Neutrophil (primary cell): ENCODE data around the gene PDCD6IP.

Experiments used
- H3K27ac ChIP-seq: fragments of 200-600 bp; sonication (generic); 2 replicates; pipeline ENCODE4 v1.5.1; 2016; ENCODE audit warnings: mild to moderate bottlenecking, moderate library complexity
- H3K27me3 ChIP-seq: fragments of 200-600 bp; sonication (generic); 2 replicates; pipeline ENCODE4 v1.6.0; 2016; ENCODE audit warnings: mild to moderate bottlenecking
- H3K36me3 ChIP-seq: fragments of 200-600 bp; sonication (generic); 2 replicates; pipeline ENCODE4 v1.5.1; 2017
- H3K4me1 ChIP-seq, 2 experiments: fragments of 200-600 bp in 1 of 2; sonication (generic) in 1 of 2; 1 replicate in 1 of 2; 2 replicates in 1 of 2; pipeline versions ENCODE4 v1.5.1 to v1.6.1; 2013 to 2016; ENCODE audit warnings: low read depth in 1 of 2, low read length in 1 of 2, mild to moderate bottlenecking in 1 of 2, moderate library complexity in 1 of 2; ENCODE audit not compliant: control insufficient read depth in 1 of 2, insufficient read depth in 1 of 2
- H3K4me3 ChIP-seq, 2 experiments: fragments of 200-600 bp in 1 of 2; sonication (generic) in 1 of 2; 1 replicate in 1 of 2; 2 replicates in 1 of 2; pipeline ENCODE4 v1.5.1; 2013 to 2016; ENCODE audit warnings: low read depth in 1 of 2, low read length in 1 of 2, mild to moderate bottlenecking in 1 of 2, moderate library complexity in 1 of 2
- H3K9me3 ChIP-seq: fragments of 200-600 bp; sonication (generic); 2 replicates; pipeline ENCODE4 v1.5.1; 2016
- TF ChIP-seq, protein P1 (sequence below): fragments of 200-600 bp; sonication (generic); IDR thresholded peaks from 2 replicates; pipeline ENCODE4 v1.5.1; 2016; ENCODE audit warnings: antibody characterized with exemption

The PDCD6IP gene

DNA sequence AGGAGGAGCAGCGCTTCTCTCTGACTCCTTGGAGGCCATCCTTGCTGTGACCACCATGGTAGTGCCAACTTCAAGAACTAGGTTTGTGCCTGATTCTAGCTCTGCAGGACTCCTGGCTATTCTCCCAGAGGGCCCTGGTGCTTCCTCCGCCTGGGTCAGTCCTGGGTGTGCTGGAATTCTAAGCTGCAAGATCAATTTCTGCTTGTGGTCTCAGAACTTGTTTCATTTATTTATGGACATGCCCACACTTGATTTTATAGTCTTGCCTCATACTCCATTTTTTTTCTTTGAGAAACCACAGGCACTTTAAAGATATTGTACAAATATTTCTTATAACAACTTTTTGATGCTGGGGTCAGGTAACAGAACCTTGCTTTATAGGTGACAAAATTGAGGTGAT, 87.6 kb downstream of the PDCD6IP start:
- no peaks in the 10 kb centered on the region for H3K27me3 ChIP-seq
- H3K4me1 ChIP-seq = peaks cover 0 to 4% of the 10 kb centered on the region in 2 experiments
- H3K27ac ChIP-seq = no peak overlapping the region
- H3K36me3 ChIP-seq = no peaks in the 10 kb centered on the region
- TF ChIP-seq, protein P1, sequence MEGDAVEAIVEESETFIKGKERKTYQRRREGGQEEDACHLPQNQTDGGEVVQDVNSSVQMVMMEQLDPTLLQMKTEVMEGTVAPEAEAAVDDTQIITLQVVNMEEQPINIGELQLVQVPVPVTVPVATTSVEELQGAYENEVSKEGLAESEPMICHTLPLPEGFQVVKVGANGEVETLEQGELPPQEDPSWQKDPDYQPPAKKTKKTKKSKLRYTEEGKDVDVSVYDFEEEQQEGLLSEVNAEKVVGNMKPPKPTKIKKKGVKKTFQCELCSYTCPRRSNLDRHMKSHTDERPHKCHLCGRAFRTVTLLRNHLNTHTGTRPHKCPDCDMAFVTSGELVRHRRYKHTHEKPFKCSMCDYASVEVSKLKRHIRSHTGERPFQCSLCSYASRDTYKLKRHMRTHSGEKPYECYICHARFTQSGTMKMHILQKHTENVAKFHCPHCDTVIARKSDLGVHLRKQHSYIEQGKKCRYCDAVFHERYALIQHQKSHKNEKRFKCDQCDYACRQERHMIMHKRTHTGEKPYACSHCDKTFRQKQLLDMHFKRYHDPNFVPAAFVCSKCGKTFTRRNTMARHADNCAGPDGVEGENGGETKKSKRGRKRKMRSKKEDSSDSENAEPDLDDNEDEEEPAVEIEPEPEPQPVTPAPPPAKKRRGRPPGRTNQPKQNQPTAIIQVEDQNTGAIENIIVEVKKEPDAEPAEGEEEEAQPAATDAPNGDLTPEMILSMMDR = no peak
- H3K4me3 ChIP-seq = no peak overlapping the region
- H3K9me3 ChIP-seq = no peaks in the 10 kb centered on the region

DNA sequence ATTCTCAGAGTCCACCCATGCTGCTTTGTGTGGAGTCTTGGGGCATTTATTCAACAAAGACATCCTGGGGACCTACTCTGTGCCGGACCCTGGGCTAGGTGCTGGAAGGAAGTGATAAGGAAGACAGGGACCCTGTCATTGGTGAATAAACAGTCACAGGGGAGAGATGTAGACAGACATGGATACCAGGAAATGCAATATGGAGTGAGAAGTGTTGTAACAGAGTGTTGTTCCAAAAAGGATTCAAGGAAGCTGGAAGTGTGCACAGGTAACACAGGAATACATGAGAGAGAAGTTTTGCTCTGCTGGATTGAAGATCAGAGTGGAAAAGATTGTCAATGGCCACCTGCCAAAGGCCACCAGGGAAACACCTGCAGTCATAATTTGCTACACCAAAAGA, 89.0 kb downstream of the PDCD6IP start:
- Histone ChIP-seq H3K4me1 (peaks cover 0 to 4% of the 10 kb centered on the region in 2 experiments), H3K27me3 (no peaks in the 10 kb centered on the region), H3K9me3 (no peaks in the 10 kb centered on the region), H3K36me3 (no peaks in the 10 kb centered on the region), H3K27ac (no peak overlapping the region), H3K4me3 (no peak overlapping the region)
- TF ChIP-seq, protein P1 = no peak

GRCh38 chr3:33889394-33890039, 91.1 kb downstream of the PDCD6IP start:
- Histone ChIP-seq H3K4me1 (peaks cover 0 to 4% of the 10 kb centered on the region in 2 experiments), H3K27ac (no peak overlapping the region), H3K36me3 (no peaks in the 10 kb centered on the region), H3K9me3 (no peaks in the 10 kb centered on the region), H3K27me3 (no peaks in the 10 kb centered on the region), H3K4me3 (no peak overlapping the region)
- TF ChIP-seq, protein P1 = no peak

DNA sequence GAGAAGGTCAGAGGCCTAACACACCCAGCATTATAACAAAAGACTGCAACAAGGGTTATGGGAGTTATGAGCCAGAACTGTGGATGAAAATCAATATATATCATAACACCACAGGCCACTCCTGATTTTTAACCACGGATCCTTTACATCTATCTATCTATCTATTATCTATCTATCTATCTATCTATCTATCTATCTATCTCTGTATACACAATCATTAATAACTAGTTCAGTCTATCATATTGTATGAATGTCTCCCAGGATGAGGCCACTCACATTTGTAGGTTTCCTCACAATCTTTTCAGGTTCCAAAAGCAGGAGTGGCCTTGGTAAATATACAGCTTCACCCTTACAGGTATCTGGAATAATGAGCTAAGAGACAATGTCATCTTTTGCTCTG, 94.2 kb downstream of the PDCD6IP start:
- H3K4me3 ChIP-seq = no peak overlapping the region
- H3K4me1 ChIP-seq = peaks cover 0 to 4% of the 10 kb centered on the region in 2 experiments
- H3K27ac ChIP-seq = no peak overlapping the region
- no peaks in the 10 kb centered on the region for H3K36me3 ChIP-seq
- TF ChIP-seq, protein P1 = no peak
- H3K27me3 ChIP-seq = no peaks in the 10 kb centered on the region
- H3K9me3 ChIP-seq = no peaks in the 10 kb centered on the region

DNA sequence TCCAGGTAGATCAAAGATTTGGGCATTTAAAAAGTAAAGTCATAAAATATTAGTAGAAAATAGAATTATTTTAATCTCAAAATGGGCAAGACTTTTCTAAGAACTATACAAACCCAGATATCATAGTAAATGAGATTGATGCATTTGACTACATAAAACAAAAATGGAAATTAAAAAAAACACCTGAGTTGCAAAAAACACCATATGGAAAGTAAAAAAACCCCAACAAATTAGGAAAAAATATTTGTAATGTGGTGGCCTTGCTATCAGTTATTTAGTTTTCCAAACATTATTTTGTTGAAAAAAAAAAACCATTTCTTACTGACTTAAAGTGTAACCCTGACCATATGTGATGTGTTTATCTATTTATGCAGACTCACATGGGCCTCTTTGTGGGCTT, 97.2 kb downstream of the PDCD6IP start:
- Histone ChIP-seq H3K27me3 (no peaks in the 10 kb centered on the region), H3K4me1 (no peaks in the 10 kb centered on the region), H3K9me3 (no peaks in the 10 kb centered on the region), H3K27ac (no peak overlapping the region), H3K4me3 (no peak overlapping the region), H3K36me3 (no peaks in the 10 kb centered on the region)
- TF ChIP-seq, protein P1 = no peak
